Erythroblast (primary cell): Measurements from ENCODE around the gene CDH18.

ENCODE experiments used
- GATA1 ChIP-seq: IDR thresholded peaks from 2 replicates; pipeline ENCODE4 v1.6.1; 2011; ENCODE audit warnings: low read depth, mild to moderate bottlenecking, control low read depth, low read length, moderate library complexity
- POLR2A ChIP-seq: IDR thresholded peaks from 2 replicates; pipeline ENCODE4 v1.6.1; 2011; ENCODE audit warnings: mild to moderate bottlenecking, low read length

DNA sequence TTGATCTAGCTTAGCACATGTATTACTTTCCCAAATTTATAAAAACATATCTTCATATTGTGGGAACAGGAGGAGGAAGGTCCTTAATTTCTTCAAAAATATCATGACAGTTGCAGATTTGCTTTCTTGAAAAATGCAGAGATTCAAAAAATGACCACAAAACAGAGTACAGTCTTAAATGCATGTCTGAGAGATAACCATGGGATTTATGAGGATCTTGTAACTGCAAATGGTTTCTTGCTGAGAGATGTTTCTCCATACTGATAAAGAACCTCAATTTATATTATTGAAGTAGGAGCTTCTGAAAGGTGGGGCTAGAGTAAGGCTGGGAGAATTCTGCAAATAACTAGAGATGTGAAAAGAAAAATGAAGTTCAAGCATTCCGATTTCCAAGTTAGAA is 83.2 kb downstream of the CDH18 start:
- TF ChIP-seq POLR2A (no peak), GATA1 (no peak)
